ENCODE data around the gene NCKAP5. TPM values are rescaled to one million over a fixed set of nuclear protein-coding genes. Genes with fewer than 3 reads are reported as not detected.

NCKAP5 gene
- total and polyA plus RNA-seq, 2 of the 8 experiments (the other 6 are each of a cell fraction or from before 2014, with no cell fraction given), result 0.27 to 0.86 TPM

DNA sequence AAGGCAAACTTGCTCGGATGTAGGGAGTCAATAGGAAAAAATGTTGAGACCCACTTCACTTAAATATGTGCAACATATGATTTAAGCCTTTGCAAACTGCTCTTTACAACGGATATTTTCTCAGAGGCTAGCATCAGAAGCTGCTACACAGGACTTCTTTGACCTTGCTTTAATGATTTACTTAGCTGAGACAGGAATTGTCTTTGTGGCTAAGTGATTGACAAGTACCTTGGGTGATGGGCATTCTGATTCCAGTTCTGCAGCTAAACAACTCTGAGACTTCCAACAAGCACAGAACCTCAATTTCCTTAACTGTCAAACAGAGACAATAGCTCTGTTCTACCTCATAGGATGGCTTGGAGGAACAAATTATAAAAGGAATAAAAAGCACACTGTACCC is 150.2 kb downstream of the NCKAP5 start:
- H3K23me2 ChIP-seq (ENCODE audit: low read depth, low read length), result no peaks in the 10 kb centered on the region
- H3K27ac ChIP-seq (ENCODE audit: low read depth, low read length), result no peak overlapping the region
- no peak overlapping the region for H4K91ac ChIP-seq (replicated peaks; ENCODE audit: insufficient read length, low read length)
- no peak overlapping the region for H3K14ac ChIP-seq (ENCODE audit: insufficient read length)
- no peaks in the 10 kb centered on the region for H3K9me3 ChIP-seq (ENCODE audit: insufficient read depth in 2 of 2, low read depth in 1 of 2, low read length in 1 of 2)
- DNase-seq (ENCODE audit: low read depth in 1 of 2, low spot score in 2 of 2) (no peak), FAIRE-seq (no peak)
- H3K4me3 ChIP-seq (ENCODE audit: extremely low read depth in 1 of 4, insufficient read depth in 2 of 4, low read depth in 3 of 4, low read length in 4 of 4), result no peak overlapping the region
- H3K36me3 ChIP-seq (ENCODE audit: control insufficient read depth in 2 of 4, insufficient read depth in 4 of 4, low read length in 3 of 4), result no peaks in the 10 kb centered on the region
- no peak overlapping the region for H2BK20ac ChIP-seq (ENCODE audit: low read length)
- no peak overlapping the region for H2AK5ac ChIP-seq (ENCODE audit: low read depth, low read length)
- CTCF ChIA-PET (ENCODE audit: partially characterized antibody), result interaction anchor here (1.1 to 1.3 kb wide), 2 partner anchors 11 to 153 kb away, joined by 4 to 5 read pairs; no protein-coding TSS in a partner anchor
- no peak overlapping the region for H3K4ac ChIP-seq (replicated peaks; ENCODE audit: insufficient read length, low read depth, low read length)
- H3K27me3 ChIP-seq (replicated peaks in 1 of 4; ENCODE audit: control insufficient read depth in 3 of 4, extremely low read depth in 1 of 4, insufficient read depth in 3 of 4, low read length in 3 of 4), result no peaks in the 10 kb centered on the region
- H2BK120ac ChIP-seq (replicated peaks; ENCODE audit: low read depth, low read length), result no peak overlapping the region
- H2AFZ ChIP-seq (ENCODE audit: low read length), result no peak overlapping the region
- H4K8ac ChIP-seq (ENCODE audit: extremely low read depth, insufficient read depth, low read length), result no peak overlapping the region
- no peak overlapping the region for H3K56ac ChIP-seq (replicated peaks; ENCODE audit: insufficient read length, low read depth, low read length)
- H3K4me2 ChIP-seq (ENCODE audit: insufficient read depth in 1 of 2, low read depth in 2 of 2, low read length in 2 of 2), result no peak overlapping the region
- no peak overlapping the region for H3K9ac ChIP-seq (replicated peaks in 1 of 4; ENCODE audit: extremely low read depth in 1 of 4, low read depth in 3 of 4, low read length in 3 of 4)
- no peak overlapping the region for H4K5ac ChIP-seq (ENCODE audit: insufficient read length, low read depth, low read length)
- no peak overlapping the region for H2BK15ac ChIP-seq (ENCODE audit: low read length)
- POLR2A ChIA-PET (ENCODE audit: partially characterized antibody), result no interaction called here
- no peaks in the 10 kb centered on the region for H3K79me1 ChIP-seq (ENCODE audit: low read depth, low read length)
- peaks cover 2 to 13% (median 9%) of the 10 kb centered on the region in 4 experiments; a peak in 5 of 7 replicates for H3K4me1 ChIP-seq (replicated peaks in 1 of 4; ENCODE audit: control insufficient read depth in 3 of 4, insufficient read depth in 4 of 4, low read length in 3 of 4)
- H3K79me2 ChIP-seq (ENCODE audit: control insufficient read depth in 1 of 2, insufficient read depth in 2 of 2, low read length in 2 of 2), result no peaks in the 10 kb centered on the region
- H2BK5ac ChIP-seq (ENCODE audit: low read depth, low read length), result no peak overlapping the region
- no peaks in the 10 kb centered on the region for H4K20me1 ChIP-seq (replicated peaks in 1 of 2; ENCODE audit: control insufficient read depth in 1 of 2, insufficient read depth in 2 of 2, low read length in 2 of 2)
- 92% methylated on average over 2 of the region's 2 CpGs; no CpG with 5 or more reads in 1 of the 2 experiments for WGBS, 2 experiments (ENCODE audit: extremely low coverage in 1 of 2, insufficient coverage in 1 of 2, insufficient read length in 1 of 2, insufficient replicate concordance in 2 of 2, low coverage in 1 of 2, low lambda C conversion rate in 2 of 2, missing lambda C conversion rate in 1 of 2)
- H2BK12ac ChIP-seq (ENCODE audit: low read depth, low read length), result no peak overlapping the region
- no peak overlapping the region for H3K23ac ChIP-seq (ENCODE audit: insufficient read length)
- no peak for TF ChIP-seq CTBP2 (IDR thresholded peaks at IDR 0.05; ENCODE audit: borderline replicate concordance, insufficient read depth, insufficient read length, low read length)
- TF ChIP-seq CBX8 (IDR thresholded peaks at IDR 0.05; ENCODE audit: borderline replicate concordance, low read depth, low read length), result no peak
- no peak for TF ChIP-seq SP1 (IDR thresholded peaks at IDR 0.05; ENCODE audit: low read depth, low read length)
- no peak for TF ChIP-seq SIX5 (IDR thresholded peaks at IDR 0.05; ENCODE audit: low read depth, low read length)
- no peak for TF ChIP-seq HDAC2 (IDR thresholded peaks at IDR 0.05; ENCODE audit: borderline replicate concordance in 1 of 2, low read depth in 2 of 2, low read length in 2 of 2)
- H3K18ac ChIP-seq (ENCODE audit: extremely low read depth, low read length), result no peak overlapping the region
